KOPT-K1 (cell line): ENCODE measurements around the gene UACA.

Experiments
- H3K27ac ChIP-seq: fragments of 200-600 bp; sonication (generic); 2 replicates; pipeline ENCODE4 v1.5.1; 2016; ENCODE audit warnings: antibody characterized with exemption, mild to moderate bottlenecking, low read depth, low read length; ENCODE audit not compliant: poor library complexity, severe bottlenecking
- H3K36me3 ChIP-seq: fragments of 200-600 bp; sonication (generic); 2 replicates; pipeline ENCODE4 v1.5.1; 2017; ENCODE audit warnings: antibody characterized with exemption, mild to moderate bottlenecking, low read length, moderate library complexity; ENCODE audit not compliant: insufficient read depth
- H3K9me3 ChIP-seq: fragments of 200-600 bp; sonication (generic); 2 replicates; pipeline ENCODE4 v1.5.1; 2017; ENCODE audit warnings: antibody characterized with exemption, low read length, mild to moderate bottlenecking; ENCODE audit not compliant: insufficient read depth, poor library complexity, severe bottlenecking

Gene UACA

DNA sequence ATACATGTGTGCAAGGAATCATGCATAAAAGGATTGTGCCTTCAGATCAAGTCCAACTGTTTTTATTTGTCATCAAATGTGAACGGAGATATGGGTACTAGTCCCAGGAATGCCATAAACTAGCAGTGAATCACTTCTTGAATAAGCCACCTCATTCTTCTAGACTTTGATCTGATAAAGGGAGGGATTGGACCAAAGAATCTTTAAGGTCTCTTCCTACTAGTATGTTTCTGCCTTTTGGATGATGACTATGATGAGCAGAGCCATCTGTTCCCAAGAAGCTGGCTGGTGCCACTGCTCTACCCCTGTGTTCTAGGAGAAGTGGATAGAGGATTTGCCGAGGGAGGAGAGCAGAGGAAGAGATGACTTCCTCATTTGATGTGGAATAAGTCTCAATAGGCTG is 28.8 kb upstream of the UACA start:
- Histone ChIP-seq H3K9me3 (no peaks in the 10 kb centered on the region), H3K36me3 (no peaks in the 10 kb centered on the region), H3K27ac (no peak overlapping the region)

DNA sequence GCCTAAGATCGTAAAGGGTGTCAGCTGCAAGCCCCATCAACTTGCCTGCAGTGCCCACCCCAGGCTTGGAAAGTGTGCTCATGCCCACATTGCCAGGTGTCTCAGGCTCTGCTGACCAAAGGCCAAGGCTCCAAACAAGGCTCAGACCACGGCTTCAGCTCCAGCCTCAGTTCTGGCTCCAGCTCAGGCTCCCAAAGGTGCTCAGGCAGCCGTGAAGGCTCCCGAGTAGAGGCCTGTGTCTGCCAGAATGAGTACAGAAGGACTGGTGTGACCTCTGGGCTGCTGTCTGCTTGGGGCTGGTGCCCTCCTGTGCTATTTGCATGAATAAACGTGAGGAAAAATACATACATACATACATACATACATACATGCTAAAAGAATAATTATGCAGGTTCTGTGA is 27.9 kb upstream of the UACA start:
- Histone ChIP-seq H3K9me3 (no peaks in the 10 kb centered on the region), H3K27ac (no peak overlapping the region), H3K36me3 (no peaks in the 10 kb centered on the region)

DNA sequence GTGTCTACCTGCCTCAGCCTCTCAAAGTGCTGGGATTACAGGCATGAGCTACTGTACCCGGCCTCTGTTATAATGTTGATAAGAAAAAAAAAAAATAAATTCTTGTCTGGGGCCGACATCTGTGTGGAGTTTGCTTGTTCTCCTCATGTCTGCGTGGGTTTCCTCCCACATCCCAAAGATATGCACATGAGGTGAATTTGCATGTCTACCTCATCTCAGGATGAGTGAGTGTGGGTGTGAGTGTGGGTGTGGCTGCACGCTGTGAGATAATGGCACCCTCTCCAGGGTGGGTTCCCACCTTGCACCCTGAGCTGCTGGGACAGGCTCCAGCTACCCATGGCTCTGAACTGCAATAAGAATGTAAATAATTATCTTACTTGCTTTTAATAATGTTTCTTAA is 25.9 kb upstream of the UACA start:
- no peaks in the 10 kb centered on the region for H3K9me3 ChIP-seq
- no peaks in the 10 kb centered on the region for H3K36me3 ChIP-seq
- H3K27ac ChIP-seq: no peak overlapping the region

DNA sequence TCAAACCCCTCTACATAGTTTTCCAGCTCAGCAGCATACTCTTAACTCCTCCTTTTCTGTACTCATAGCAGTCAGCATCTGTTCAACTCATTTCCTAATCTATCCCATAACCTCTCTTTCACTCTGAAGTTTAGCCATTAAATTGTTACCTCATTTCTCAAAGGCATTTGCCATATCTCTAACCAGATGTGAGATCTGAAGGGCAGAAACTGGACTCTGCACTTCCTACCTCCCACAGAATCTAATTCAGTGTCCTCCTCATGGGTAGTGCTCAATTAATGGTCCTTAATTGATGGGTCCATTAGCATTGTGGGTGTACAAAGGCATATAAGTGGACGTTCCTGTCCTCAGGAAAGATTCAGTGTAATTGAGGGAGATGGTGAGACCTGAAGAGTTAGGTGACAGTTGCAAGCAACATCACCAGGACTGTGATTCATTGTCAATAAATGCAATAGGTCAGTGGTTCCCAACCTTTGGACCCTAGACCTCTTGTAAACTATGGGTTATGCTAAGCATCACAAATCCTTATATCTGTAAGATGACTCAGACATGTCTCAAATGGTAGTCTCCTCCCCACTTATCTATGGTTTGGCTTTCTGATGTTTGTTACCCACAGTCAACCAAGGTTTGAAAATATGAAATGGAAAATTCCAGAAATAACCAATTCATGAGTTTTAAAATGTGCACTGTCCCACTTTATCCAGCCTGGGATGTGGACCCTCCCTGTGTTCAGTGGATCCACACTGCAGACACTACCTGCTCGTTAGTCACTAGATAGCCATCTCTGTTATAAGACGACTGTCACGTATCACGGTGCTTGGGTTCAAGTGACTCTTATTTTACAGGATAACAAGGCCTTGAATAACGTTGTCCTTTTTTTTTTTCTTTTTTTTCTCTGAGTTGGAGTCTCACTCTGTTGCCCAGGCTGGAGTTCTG is 25.0 kb upstream of the UACA start:
- no peaks in the 10 kb centered on the region for H3K36me3 ChIP-seq
- no peaks in the 10 kb centered on the region for H3K9me3 ChIP-seq
- no peak overlapping the region for H3K27ac ChIP-seq

DNA sequence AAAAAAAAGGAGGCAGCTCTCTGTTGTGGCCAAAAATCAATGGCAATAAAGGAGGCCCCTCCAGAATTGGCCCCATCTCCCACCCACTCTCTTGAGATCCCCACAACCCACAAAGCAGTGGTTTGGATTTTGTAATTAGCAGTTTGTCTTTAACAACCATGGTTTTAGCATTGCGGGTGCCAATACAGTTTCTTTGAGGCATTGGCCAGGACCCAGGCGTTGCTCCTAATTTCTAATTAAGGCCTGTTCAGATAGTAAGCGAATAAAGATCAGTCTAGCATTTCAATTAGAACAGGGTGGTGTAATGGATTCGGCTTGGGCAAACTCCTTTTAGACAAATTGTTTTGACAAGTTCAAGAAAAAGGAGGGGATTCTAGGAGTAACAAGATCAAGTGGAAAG is 23.6 kb upstream of the UACA start:
- Histone ChIP-seq H3K27ac (no peak overlapping the region), H3K36me3 (no peaks in the 10 kb centered on the region), H3K9me3 (no peaks in the 10 kb centered on the region)

DNA sequence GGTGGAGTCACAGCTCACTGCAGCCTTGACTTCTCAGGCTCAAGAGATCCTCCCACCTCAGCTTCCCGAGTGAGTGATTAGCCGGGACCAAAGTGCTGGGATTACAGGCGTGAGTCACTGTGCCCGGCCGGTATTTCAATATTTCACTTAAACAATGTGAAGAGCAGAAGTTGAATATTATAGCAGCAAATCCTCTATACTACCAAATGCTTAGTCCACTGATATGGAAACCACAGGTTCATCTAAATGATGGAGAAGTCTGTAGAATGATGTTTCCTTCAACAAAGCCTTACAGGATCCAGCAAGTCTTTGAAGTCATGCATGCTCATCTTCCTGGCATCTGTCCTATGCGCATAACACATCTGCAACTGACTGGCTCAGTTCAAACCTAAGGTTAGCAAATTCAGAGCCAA is 20.3 kb upstream of the UACA start:
- Histone ChIP-seq H3K36me3 (no peaks in the 10 kb centered on the region), H3K27ac (no peak overlapping the region), H3K9me3 (no peaks in the 10 kb centered on the region)

DNA sequence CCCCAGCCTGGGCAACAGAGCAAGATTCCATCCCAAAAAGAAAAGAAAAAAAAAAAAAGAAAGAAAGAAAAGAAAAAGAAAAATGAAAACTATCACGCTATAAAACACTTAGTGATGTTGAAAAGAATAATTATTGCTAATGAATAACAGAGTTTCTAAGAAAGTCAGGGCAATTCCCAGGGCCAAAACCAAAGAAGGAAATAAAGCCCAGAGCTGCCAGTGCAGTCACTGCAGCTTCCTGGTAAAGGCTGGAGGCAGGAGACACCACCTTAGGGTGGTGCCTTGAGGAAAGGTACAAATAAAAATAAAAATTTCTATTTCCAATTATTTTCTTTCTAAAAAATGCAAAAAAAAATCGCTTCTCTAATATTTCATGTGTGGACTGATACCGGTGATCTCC is 19.7 kb upstream of the UACA start:
- Histone ChIP-seq H3K36me3 (no peaks in the 10 kb centered on the region), H3K27ac (no peak overlapping the region), H3K9me3 (no peaks in the 10 kb centered on the region)

DNA sequence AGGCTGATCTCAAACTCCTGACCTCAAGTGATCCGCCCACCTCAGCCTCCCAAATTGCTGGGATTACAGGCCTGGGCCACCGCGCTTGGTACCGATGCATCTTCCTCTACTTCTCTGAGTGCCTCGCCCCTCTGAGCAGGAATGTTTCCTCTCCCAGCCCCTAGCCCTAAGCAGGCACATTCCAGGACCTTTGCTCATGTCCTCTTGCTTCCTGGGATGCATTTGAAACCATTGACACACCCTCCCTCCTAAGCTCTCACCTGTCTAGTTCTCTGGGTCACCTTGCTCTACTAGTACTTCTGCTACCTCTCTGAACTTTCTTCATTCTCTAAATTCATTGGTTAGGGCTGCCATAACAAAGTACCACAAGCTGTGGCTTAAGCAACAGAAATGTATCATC is 17.9 kb upstream of the UACA start:
- no peaks in the 10 kb centered on the region for H3K9me3 ChIP-seq
- no peak overlapping the region for H3K27ac ChIP-seq
- H3K36me3 ChIP-seq: no peaks in the 10 kb centered on the region

DNA sequence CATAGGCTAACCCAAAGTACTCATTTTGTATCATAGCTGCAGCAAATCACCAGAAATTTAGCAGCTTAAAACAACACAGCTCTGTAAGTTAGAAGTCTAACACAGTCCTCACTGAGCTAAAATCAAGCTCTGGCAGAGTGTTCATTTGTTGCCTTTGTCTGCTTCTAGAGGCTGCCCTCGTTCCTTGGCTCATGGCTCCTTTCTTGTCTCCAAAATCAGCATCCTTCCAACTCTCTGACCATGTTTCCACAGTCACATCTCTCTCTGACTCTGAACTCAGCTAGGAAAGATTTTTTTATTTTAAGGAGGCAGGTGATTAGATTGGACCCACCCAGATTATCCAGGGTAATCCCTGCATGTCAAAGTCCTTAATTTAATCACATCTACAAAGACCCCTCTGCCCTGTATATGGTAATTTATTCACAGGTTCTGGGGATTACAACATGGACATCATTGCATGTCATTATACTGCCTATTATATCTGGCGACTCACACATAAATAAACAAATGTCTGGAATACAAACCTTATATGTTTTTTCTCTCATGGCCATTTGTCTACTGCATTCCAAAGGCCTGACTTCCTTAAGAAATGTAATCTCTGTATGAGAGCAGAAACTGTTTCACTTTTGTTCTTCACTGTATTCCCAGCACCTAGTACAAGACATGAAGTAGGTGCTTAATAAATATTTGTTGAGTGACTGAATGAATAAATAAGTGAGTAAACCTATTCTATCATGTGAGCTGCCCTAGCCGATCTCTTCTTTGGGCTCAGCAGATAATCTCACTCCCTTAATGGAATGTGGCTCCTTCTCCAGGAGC is 15.1 kb upstream of the UACA start:
- Histone ChIP-seq H3K9me3 (no peaks in the 10 kb centered on the region), H3K36me3 (no peaks in the 10 kb centered on the region), H3K27ac (no peak overlapping the region)

DNA sequence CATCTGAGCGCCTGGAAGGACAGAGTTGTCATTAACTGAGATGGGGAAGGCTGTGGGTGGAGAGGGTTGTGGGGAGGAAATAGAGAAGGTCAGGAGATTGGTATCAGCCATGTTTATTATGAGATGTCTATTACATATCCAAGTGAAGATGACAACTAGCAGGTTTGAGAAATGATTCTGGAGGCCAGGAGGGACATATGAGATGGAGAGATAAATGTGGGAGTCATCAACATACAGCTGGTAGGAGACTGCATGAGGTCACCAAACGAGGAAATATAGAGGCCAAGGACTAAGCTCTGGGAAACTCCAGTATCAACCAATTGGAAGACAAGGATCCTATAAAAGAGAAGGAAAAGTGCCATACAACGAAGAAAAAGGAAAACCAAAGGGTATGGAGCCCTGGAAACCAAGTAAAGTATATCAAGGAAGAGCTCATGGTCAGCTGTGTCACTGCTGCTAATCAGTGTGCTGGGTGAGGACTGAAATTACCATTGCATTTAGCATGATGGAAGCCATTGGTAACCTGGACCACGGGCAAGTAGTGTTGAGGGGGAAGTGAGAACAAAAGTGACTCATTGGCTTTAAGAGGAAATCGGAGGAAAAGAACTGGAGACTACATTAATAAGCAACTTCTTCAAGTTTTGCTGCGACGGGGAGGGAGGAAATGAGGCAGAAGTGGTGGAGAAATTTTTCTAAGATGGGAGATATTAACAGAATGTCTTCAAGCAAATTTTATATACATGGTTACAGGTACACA is 14.0 kb upstream of the UACA start:
- Histone ChIP-seq H3K9me3 (no peaks in the 10 kb centered on the region), H3K36me3 (no peaks in the 10 kb centered on the region), H3K27ac (no peak overlapping the region)

DNA sequence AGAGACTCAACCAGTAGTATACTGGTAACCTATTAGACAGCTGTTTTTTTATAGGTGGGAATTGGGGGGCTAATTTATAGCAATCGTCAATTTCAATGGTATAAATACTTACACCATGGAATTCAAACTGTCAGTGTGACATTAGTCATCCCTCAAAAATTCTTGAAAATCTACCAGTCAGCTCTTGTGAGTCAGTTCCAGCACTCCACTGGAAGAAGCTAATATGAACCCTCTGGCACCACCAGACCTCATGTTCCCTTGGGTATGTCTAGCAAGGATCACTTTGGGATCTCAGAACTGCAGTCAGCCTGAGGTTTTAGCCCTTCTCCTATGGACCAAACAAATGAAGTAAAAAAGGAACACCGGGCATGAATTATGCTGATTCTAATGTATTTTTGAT is 11.8 kb upstream of the UACA start:
- H3K9me3 ChIP-seq: no peaks in the 10 kb centered on the region
- H3K27ac ChIP-seq: no peak overlapping the region
- H3K36me3 ChIP-seq: no peaks in the 10 kb centered on the region

DNA sequence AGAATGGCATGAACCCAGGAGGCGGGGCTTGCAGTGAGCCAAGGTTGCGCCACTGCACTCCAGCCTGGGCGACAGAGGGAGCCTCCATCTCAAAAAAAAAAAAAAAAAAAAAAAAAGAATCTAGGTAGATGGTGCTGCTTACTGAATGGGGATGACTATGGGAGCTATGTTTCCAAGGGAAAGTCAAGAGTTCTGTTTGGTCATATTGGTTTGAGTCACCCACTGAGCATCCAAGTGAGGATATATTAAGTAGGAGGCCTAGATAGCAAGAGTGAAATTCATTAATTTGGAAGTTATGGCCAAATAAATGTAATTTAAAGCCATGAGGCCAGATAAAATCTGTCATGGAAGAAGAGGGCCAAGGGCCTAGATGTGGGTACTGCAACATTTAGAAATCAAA is 9.0 kb upstream of the UACA start:
- no peak overlapping the region for H3K27ac ChIP-seq
- H3K9me3 ChIP-seq: no peaks in the 10 kb centered on the region

DNA sequence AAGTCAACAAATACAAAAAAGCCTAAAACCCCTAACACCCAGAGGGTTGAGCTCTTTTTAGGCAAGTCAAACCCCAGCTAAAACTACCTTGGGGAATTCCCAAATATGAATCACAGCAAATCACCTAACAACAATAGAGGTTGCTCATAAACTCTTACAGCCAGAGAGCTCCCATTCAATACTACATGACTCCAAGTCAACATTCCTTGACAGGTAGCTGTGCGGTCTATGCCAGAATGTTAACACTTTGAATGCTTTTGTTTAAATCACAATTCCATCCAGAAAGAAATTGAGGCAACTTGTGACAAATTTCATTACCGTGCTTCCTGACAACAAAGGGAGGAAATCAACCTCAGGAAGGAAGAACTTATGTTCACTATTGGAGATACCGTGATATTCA is 7.5 kb upstream of the UACA start:
- H3K27ac ChIP-seq: no peak overlapping the region
- no peaks in the 10 kb centered on the region for H3K9me3 ChIP-seq
- no peaks in the 10 kb centered on the region for H3K36me3 ChIP-seq

More for the DNA sequence above, 9.0 kb upstream of the UACA start:
- no peaks in the 10 kb centered on the region for H3K36me3 ChIP-seq

DNA sequence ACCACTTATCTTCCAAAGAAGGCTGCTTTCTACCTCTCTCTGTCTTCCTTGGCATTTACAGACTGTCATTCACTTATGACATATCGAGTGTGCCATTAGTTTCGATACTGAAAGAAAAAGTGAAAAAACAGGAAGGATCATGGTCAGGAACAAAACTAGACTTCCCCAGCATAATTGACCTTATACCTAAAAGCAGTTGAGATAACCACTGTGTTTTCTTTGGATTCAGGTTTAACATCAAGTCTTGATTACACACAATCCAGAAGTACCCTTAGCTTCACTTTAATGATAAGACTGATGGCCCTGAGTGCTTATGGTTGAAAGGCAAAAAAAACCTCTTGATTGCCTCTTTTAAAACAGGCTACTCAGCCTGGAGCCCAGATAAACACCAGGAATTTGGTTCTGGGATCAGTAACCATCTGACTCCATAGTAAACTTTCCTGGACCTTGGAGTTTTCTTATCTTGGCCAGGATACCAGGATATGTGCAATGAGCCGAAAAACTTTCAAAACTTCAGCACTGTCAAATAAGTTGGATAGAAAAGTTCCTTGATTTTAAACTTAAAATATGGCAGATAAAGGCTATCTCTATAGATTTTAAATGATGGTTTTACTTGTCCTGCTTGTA is 5.0 kb upstream of the UACA start:
- Histone ChIP-seq H3K36me3 (no peaks in the 10 kb centered on the region), H3K27ac (no peak overlapping the region), H3K9me3 (no peaks in the 10 kb centered on the region)

DNA sequence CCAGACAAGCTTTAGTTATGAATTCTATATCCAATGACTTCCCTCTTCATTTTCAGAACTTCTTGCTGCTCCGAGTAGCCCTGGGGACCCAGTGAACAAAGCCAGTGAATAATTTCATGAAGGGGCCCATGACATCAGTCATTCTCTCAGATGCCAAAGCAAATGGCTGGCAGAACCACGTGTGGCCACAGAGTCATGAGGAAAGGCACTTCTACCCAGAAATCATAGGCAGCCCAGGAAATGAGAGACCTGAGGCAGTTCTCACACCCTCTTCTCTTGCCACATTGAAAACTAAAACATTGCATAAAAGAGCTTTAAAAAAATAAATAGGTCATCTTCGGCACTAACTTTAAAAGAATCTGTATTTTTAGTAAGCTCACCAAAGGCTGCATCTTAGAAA is 4.3 kb upstream of the UACA start:
- H3K27ac ChIP-seq: no peak overlapping the region
- H3K9me3 ChIP-seq: no peaks in the 10 kb centered on the region
- H3K36me3 ChIP-seq: no peaks in the 10 kb centered on the region
